Tibial nerve (tissue), 4 donors: ENCODE results near the gene KREMEN1. TPM values are rescaled to one million over a fixed set of nuclear protein-coding genes. Genes with fewer than 3 reads are reported as not detected.

Experiments
- DNase-seq, 2 donors: peaks; one replicate each; pipeline ENCODE4 v3.0.0-alpha.2; 2019; ENCODE audit warnings: low spot score in 2 of 2
- H3K27ac ChIP-seq, 4 donors: fragments of 200-600 bp; sonication (generic) in 3 of 4; one replicate each; pipeline ENCODE4 v1.5.1; 2017 to 2019; ENCODE audit warnings: mild to moderate bottlenecking in 1 of 4
- H3K27me3 ChIP-seq, 2 donors: fragments of 200-600 bp; sonication (generic) in 1 of 2; one replicate each; pipeline versions ENCODE4 v1.5.1 to v1.6.0; 2017 to 2019
- H3K36me3 ChIP-seq, 3 donors: fragments of 200-600 bp; sonication (generic); one replicate each; pipeline ENCODE4 v1.5.1; 2018 to 2019
- H3K4me1 ChIP-seq, 4 donors: fragments of 200-600 bp; sonication (generic) in 3 of 4; one replicate each; pipeline ENCODE4 v1.5.1; 2017 to 2019
- H3K4me3 ChIP-seq, 4 donors: fragments of 200-600 bp; sonication (generic) in 3 of 4; one replicate each; pipeline ENCODE4 v1.5.1; 2017 to 2019; ENCODE audit warnings: mild to moderate bottlenecking in 1 of 4, moderate library complexity in 1 of 4
- H3K9me3 ChIP-seq, 4 donors: fragments of 200-600 bp; sonication (generic) in 3 of 4; one replicate each; pipeline ENCODE4 v1.5.1; 2017 to 2019
- EP300 ChIP-seq, 2 donors: sonication (generic); formaldehyde crosslinking; IDR thresholded peaks; one replicate each; pipeline ENCODE4 v1.6.1; 2017; ENCODE audit warnings: antibody characterized with exemption in 2 of 2, mild to moderate bottlenecking in 1 of 2
- POLR2A ChIP-seq, 2 donors: fragments of 450-650 bp; IDR thresholded peaks; one replicate each; pipeline ENCODE4 v1.6.1; 2017; ENCODE audit warnings: antibody characterized with exemption in 2 of 2, mild to moderate bottlenecking in 2 of 2, moderate library complexity in 2 of 2
- WGBS, 2 donors: methylation state at CpG; one replicate each; pipeline ENCODE4 v1.1.5; 2018; 5-methylcytosine and 5-hydroxymethylcytosine counted together
- total RNA-seq, 4 donors: library from RNA; depleted of rRNA; stranded (reverse); fragments of >200 nt; gene quantifications; one replicate each; pipeline ENCODE4 v1.1.0, GENCODE V29; 2016
- TF ChIP-seq, protein P1 (sequence below), 5 experiments: fragments of 200-600 bp in 3 of 5; fragments of 450-650 bp in 2 of 5; sonication (generic) in 3 of 5; IDR thresholded peaks; one replicate each; pipeline ENCODE4 v1.5.1; 2016 to 2019; ENCODE audit warnings: antibody characterized with exemption in 5 of 5, mild to moderate bottlenecking in 3 of 5, moderate library complexity in 2 of 5

Gene KREMEN1
- total RNA-seq, 4 donors from 2014 or later, result 5.4 to 15.1 (median 12.9) TPM

DNA sequence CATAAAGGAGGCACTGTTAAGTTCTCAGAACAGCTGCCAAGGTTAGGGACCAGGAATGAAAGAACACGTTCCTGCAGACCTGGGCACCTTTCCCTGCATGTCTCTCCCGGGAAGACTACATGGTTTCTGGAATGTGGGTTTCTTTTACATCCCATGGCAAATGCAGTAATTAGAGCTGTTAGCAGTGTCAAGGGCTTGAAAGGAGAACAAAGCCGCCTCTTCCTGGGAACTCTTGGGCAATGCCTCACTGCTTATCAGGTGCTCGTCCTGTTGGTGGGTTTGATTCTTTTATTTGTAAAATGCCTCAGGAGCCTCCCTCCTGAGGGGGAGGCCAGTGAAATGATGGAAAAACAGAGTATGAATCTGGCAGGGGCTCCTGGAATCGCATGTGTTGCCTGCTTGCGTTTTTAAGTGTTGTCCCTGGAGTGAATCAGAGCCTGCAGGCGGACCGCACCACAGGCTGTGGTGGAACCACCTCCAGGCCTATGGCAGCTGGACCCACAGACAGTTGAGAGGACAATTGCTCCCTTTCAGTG is 10.5 kb upstream of the KREMEN1 start:
- Histone ChIP-seq H3K9me3 (no peaks in the 10 kb centered on the region), H3K27me3 (no peaks in the 10 kb centered on the region), H3K4me1 (no peaks in the 10 kb centered on the region), H3K36me3 (no peaks in the 10 kb centered on the region), H3K27ac (no peak overlapping the region), H3K4me3 (no peak overlapping the region)
- 38 to 49% methylated on average over 8 of the region's 8 CpGs for WGBS, 2 donors
- TF ChIP-seq POLR2A (IDR thresholded peaks at IDR 0.05), result no peak
- TF ChIP-seq EP300 (IDR thresholded peaks at IDR 0.05), result no peak
- TF ChIP-seq, protein P1, sequence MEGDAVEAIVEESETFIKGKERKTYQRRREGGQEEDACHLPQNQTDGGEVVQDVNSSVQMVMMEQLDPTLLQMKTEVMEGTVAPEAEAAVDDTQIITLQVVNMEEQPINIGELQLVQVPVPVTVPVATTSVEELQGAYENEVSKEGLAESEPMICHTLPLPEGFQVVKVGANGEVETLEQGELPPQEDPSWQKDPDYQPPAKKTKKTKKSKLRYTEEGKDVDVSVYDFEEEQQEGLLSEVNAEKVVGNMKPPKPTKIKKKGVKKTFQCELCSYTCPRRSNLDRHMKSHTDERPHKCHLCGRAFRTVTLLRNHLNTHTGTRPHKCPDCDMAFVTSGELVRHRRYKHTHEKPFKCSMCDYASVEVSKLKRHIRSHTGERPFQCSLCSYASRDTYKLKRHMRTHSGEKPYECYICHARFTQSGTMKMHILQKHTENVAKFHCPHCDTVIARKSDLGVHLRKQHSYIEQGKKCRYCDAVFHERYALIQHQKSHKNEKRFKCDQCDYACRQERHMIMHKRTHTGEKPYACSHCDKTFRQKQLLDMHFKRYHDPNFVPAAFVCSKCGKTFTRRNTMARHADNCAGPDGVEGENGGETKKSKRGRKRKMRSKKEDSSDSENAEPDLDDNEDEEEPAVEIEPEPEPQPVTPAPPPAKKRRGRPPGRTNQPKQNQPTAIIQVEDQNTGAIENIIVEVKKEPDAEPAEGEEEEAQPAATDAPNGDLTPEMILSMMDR (IDR thresholded peaks at IDR 0.05), result no peak
- no peak for DNase-seq

DNA sequence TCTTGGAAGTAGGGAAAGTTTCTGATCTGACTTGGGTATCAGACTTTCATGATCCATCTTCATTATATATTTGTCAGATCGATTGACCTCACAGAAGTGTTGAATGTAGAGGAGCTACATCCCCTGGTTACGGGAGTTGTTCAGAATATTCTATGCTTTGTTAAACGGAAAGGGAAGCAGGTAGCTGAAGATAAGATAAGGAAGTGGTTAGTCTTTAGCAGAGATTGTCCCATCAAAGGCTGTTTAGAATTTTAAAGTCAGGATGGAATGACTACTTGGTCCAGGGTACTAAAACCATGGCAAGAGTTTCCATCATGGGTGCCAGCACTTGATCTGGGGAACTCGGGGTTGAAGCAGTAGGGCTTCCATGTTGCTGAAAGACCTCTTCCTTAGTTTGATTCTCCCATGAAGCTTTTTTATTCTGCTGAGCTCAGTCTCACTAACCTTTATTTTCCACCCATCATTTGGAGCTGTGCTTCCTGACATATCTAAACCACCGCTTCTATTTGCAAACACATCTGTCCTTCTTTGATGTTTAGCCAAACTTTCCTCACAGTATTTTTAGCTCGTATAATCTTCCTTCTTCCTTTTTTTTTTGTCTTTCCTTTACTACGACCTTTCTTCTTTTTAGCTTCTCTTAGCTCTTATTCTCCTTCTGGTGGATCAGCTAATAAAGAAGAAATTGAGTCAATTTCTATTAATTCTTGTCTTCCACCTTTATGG is 7.2 kb upstream of the KREMEN1 start:
- TF ChIP-seq EP300 (IDR thresholded peaks at IDR 0.05), result no peak
- TF ChIP-seq POLR2A (IDR thresholded peaks at IDR 0.05), result no peak
- TF ChIP-seq, protein P1 (IDR thresholded peaks at IDR 0.05), result no peak
- H3K4me3 ChIP-seq, result no peak overlapping the region

DNA sequence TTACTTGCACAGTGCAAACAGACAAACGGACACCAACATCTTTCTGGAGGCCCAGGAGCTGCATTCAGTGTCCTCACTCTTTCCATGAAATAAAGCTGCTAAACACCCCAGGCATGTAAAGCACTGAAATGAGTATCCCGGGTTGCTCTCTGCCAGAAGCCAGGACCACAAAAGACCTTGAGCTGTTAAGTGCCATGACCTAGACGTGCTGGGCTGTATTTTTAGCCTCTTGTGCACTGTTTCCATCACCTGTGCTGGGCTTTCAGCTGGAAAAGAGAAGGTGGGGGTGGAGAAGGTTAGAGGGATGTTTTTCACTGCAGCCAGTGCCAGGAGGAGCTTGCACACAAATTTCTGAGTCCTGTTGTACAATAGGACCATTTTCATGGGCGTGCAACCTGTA is 3.4 kb upstream of the KREMEN1 start:
- Histone ChIP-seq H3K36me3 (no peaks in the 10 kb centered on the region), H3K27me3 (no peaks in the 10 kb centered on the region), H3K9me3 (no peaks in the 10 kb centered on the region), H3K4me1 (peaks cover 0 to 31% (median 20%) of the 10 kb centered on the region in 4 donors), H3K27ac (no peak overlapping the region), H3K4me3 (no peak overlapping the region)
- WGBS, 2 donors, result 62 to 78% methylated on average over 4 of the region's 4 CpGs
- DNase-seq, result no peak
- TF ChIP-seq EP300 (IDR thresholded peaks at IDR 0.05), result no peak
- no peak for TF ChIP-seq POLR2A (IDR thresholded peaks at IDR 0.05)
- TF ChIP-seq, protein P1 (IDR thresholded peaks at IDR 0.05), result no peak

More for the DNA sequence above, 7.2 kb upstream of the KREMEN1 start:
- DNase-seq, result no peak
- no peaks in the 10 kb centered on the region for H3K9me3 ChIP-seq
- H3K27me3 ChIP-seq, result no peaks in the 10 kb centered on the region
- no peaks in the 10 kb centered on the region for H3K4me1 ChIP-seq
- no peaks in the 10 kb centered on the region for H3K36me3 ChIP-seq
- H3K27ac ChIP-seq, result no peak overlapping the region
- 53 to 59% methylated on average over 7 of the region's 7 CpGs for WGBS, 2 donors

DNA sequence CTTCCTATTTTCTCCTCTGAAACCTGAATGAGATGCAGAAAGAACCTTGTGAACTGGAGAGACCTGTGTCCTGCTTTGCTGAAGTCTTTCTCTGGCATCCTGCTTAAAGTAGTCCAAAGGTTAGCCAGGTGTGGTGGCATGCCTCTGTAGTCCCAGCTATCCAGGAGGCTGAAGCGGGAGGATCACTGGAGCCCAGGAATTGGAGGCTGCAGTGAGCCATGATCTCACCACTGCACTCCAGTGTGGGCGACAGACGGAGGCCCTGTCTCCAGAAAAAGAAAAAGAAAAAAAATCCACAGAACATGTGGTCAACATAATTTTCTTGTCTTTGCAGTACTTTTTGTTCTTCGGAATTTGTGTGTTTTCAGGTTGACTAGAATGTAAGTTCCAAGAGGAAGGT is 2.3 kb upstream of the KREMEN1 start:
- DNase-seq, result no peak
- H3K36me3 ChIP-seq, result no peaks in the 10 kb centered on the region
- H3K9me3 ChIP-seq, result no peaks in the 10 kb centered on the region
- H3K27ac ChIP-seq, result no peak overlapping the region
- peaks cover 0 to 37% (median 20%) of the 10 kb centered on the region in 4 donors for H3K4me1 ChIP-seq
- no peak overlapping the region for H3K4me3 ChIP-seq
- TF ChIP-seq POLR2A (IDR thresholded peaks at IDR 0.05) (no peak), EP300 (IDR thresholded peaks at IDR 0.05) (no peak)
- TF ChIP-seq, protein P1 (IDR thresholded peaks at IDR 0.05), result no peak
- H3K27me3 ChIP-seq, result no peaks in the 10 kb centered on the region
- 94 to 95% methylated on average over 4 of the region's 4 CpGs for WGBS, 2 donors

DNA sequence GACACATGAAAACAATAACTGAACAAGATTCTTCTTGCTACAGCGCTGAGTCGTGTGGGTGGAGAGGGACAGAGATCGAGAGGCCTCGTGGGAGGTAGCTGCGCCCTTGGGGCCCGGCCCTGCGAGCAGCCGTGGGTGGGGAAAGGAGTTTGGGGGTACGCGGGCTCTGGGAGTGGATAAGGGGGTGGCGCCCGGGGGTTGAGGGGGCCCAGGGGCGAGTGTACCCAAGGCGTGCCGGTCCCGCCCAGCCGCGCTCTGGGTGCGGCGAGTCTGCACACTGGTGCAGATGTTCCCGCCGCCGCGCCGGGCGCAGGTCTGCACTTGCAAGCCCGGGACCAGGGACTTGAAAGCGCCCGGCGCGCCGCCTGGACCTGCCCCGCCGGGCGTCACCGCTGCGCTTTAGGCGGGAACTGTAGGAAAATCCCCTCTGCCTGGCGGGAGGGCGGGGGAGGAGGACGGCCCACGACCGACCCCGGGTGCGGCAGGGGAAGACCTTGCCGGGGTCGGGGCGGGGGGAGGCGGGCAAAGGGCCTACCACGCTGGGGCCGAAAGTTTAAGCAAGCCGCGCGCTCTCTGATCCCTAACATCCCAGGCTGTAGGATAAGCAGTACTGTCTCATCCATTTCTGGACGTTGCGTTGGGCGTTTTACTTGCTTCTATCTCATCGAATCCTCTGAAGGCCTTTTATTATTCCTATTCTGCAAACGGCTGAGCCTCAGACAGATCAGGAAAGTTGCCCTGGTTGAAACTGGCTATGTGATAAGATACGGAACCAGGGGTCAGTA is 1.4 kb upstream of the KREMEN1 start:
- Histone ChIP-seq H3K9me3 (no peaks in the 10 kb centered on the region), H3K27ac (peak overlapping the region in 3 of 4 donors; percentile 33 to 59 (median 43)), H3K4me3 (peak overlapping the region; percentile 24 to 92 (median 47)), H3K4me1 (peaks cover 0 to 37% (median 20%) of the 10 kb centered on the region in 4 donors), H3K27me3 (no peaks in the 10 kb centered on the region), H3K36me3 (no peaks in the 10 kb centered on the region)
- no peak for DNase-seq
- TF ChIP-seq POLR2A (IDR thresholded peaks at IDR 0.05), result no peak
- TF ChIP-seq, protein P1 (IDR thresholded peaks at IDR 0.05), result no peak
- TF ChIP-seq EP300 (IDR thresholded peaks at IDR 0.05), result no peak
- 3 to 7% methylated on average over 25 to 59 of the region's 60 CpGs for WGBS, 2 donors
